CD4-positive, alpha-beta T cell (primary cell): ENCODE results near the gene MPC2. TPM values are rescaled to one million over a fixed set of nuclear protein-coding genes. Genes with fewer than 3 reads are reported as not detected.
"Not testable (repeated sequence)": the region's sequence is repeated elsewhere in the genome, so short reads cannot be mapped to it uniquely, and the experiment has no call there.

Source experiments
- ATAC-seq: fragments of 200-7000 bp; cut with Tn5 transposase; one replicate; pipeline ENCODE4 v1.10.0; 2022; ENCODE audit warnings: mild to moderate bottlenecking; ENCODE audit not compliant: poor library complexity
- CTCF ChIA-PET: fragments of 350-600 bp; sonication (Branson Sonifier 250); formaldehyde crosslinking; loops from one replicate; lab custom pipeline; 2021; ENCODE audit warnings: antibody characterized with exemption, inconsistent platforms; lab: Charles Lee
- POLR2A ChIA-PET: fragments of 350-600 bp; sonication (Branson Sonifier 250); formaldehyde crosslinking; loops from one replicate; lab custom pipeline; 2021; ENCODE audit warnings: antibody characterized with exemption, inconsistent platforms; lab: Charles Lee
- DNase-seq, 14 experiments: peaks; one replicate each; pipeline ENCODE4 v3.0.0-alpha.2; 2013 to 2020; ENCODE audit warnings: mixed read lengths in 2 of 14
- H3K27ac ChIP-seq, 2 donors: one replicate each; pipeline versions ENCODE4 v1.5.1 to v1.7.0; 2013; ENCODE audit warnings: low read length in 2 of 2, low read depth in 1 of 2, mild to moderate bottlenecking in 1 of 2
- H3K27me3 ChIP-seq, 2 experiments: 1 replicate in 1 of 2; 2 replicates in 1 of 2; pipeline versions ENCODE4 v1.6.1 to v1.7.0; 2013; ENCODE audit warnings: low read length in 2 of 2, control low read depth in 1 of 2, mild to moderate bottlenecking in 1 of 2, moderate library complexity in 1 of 2; ENCODE audit not compliant: insufficient read depth in 2 of 2, control insufficient read depth in 1 of 2
- H3K36me3 ChIP-seq: one replicate; pipeline ENCODE4 v1.6.1; 2013; ENCODE audit warnings: low read length, control low read depth; ENCODE audit not compliant: insufficient read depth
- H3K4me1 ChIP-seq: one replicate; pipeline ENCODE4 v1.6.1; 2013; ENCODE audit warnings: low read length, control low read depth; ENCODE audit not compliant: insufficient read depth
- H3K4me3 ChIP-seq: one replicate; pipeline ENCODE4 v1.5.1; 2013; ENCODE audit warnings: mild to moderate bottlenecking, low read length, moderate library complexity
- H3K9me3 ChIP-seq, 2 experiments: 1 replicate in 1 of 2; 2 replicates in 1 of 2; pipeline versions ENCODE4 v1.6.1 to v1.7.0; 2013; ENCODE audit warnings: low read length in 2 of 2, mild to moderate bottlenecking in 2 of 2, control low read depth in 1 of 2, moderate library complexity in 1 of 2; ENCODE audit not compliant: control insufficient read depth in 1 of 2, insufficient read depth in 1 of 2
- H3K27ac Mint-ChIP-seq: one replicate; pipeline ENCODE4 v1.8.0; 2020; ENCODE audit warnings: mixed read lengths
- H3K27me3 Mint-ChIP-seq: one replicate; pipeline ENCODE4 v1.8.0; 2021; ENCODE audit warnings: mixed read lengths
- H3K36me3 Mint-ChIP-seq: one replicate; pipeline ENCODE4 v1.8.0; 2021; ENCODE audit warnings: low read depth, mixed read lengths
- H3K4me1 Mint-ChIP-seq: one replicate; pipeline ENCODE4 v1.8.0; 2021; ENCODE audit warnings: low read depth, mixed read lengths
- H3K4me3 Mint-ChIP-seq: one replicate; pipeline ENCODE4 v1.8.0; 2020; ENCODE audit warnings: mild to moderate bottlenecking, mixed read lengths
- H3K9me3 Mint-ChIP-seq: one replicate; pipeline ENCODE4 v1.8.0; 2020; ENCODE audit warnings: mixed read lengths
- intact Hi-C, 2 experiments: fragments of 100-400 bp; cut with DNase I in 1 of 2; cut with micrococcal nuclease in 1 of 2; formaldehyde crosslinking; loops; one replicate each; pipeline versions ENCODE4 v1.15.1 to v1.9.0; 2023 to 2025; cut with DNase I, micrococcal nuclease
- total RNA-seq, 174 experiments: library from RNA in 2 of 174; stranded (reverse) in 2 of 174; gene quantifications; one replicate each; pipeline ENCODE4 v1.2.3 and lab custom pipeline; 2021 to 2026

MPC2 gene
- total RNA-seq, 2 experiments from 2014 or later: 54.4 to 54.8 TPM

GRCh38 chr1:167866739-167867414, 70.0 kb downstream of the MPC2 start:
- intact Hi-C loops, CTCF ChIA-PET: not testable (repeated sequence)

More at GRCh38 chr1:167866739-167867414, 70.0 kb downstream of the MPC2 start:
- ATAC-seq, POLR2A ChIA-PET, H3K4me1 ChIP-seq, H3K4me3 Mint-ChIP-seq, H3K9me3 Mint-ChIP-seq, H3K36me3 Mint-ChIP-seq, H3K27ac ChIP-seq, H3K9me3 ChIP-seq, H3K27me3 ChIP-seq, H3K36me3 ChIP-seq, H3K27me3 Mint-ChIP-seq, H3K27ac Mint-ChIP-seq, DNase-seq, H3K4me3 ChIP-seq, H3K4me1 Mint-ChIP-seq: not testable (repeated sequence)

Other genes starting within 250 kb of the MPC2 start
- gene MPZL1, start 215.1 kb downstream of the MPC2 start, total RNA-seq: 1 to 10 TPM; 1.2 to 1.5 TPM
- under 1 TPM; 0.11 to 0.52 TPM for gene ADCY10, start 22.9 kb downstream of the MPC2 start, total RNA-seq
- gene DCAF6, start 389 bp downstream of the MPC2 start, total RNA-seq: 10 to 100 TPM; 13.3 to 13.6 TPM
- not detected for gene GPR161, start 199.9 kb upstream of the MPC2 start, total RNA-seq
- 10 to 100 TPM; 15.8 to 16.4 TPM for gene TIPRL, start 241.9 kb upstream of the MPC2 start, total RNA-seq